ENCODE results near the gene NAA40.

DNA sequence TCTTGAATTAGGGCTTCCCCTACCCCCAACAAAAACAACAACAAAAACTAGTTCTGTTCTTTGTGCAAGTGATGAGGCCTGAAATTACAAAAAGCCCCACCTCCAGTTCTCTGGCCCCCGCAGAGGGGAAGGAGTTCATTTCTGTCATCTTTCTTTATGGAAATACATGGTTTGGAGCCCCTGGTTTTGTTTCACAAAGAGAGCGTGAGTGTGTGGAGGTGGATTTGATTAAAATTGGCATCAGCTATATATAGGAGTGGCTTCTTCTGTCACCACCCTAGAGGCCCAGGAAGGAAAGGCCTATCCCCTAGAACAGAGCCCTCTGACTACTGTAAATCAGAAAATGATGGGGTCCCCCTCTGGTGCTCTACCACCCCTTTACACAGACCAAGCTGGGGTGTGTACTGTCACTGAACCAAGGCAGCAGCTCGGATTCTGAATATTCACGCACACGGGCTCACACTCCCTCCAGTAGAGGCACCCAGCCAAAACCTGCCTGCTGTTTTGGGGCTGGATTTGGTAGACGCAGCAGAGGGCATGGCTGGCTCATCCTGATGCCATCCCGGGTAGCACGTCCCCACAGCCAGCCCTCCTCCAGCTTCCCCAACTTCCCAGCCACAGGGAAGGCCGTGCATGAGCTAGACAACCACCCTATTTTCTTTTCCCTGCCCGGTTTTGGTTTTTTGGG, 41.2 kb upstream of the NAA40 start:
- TF ChIP-seq EZH2 (IDR thresholded peaks at IDR 0.05; ENCODE audit: low read depth, unreplicated experiment) = no peak
- TF ChIP-seq, protein P1, sequence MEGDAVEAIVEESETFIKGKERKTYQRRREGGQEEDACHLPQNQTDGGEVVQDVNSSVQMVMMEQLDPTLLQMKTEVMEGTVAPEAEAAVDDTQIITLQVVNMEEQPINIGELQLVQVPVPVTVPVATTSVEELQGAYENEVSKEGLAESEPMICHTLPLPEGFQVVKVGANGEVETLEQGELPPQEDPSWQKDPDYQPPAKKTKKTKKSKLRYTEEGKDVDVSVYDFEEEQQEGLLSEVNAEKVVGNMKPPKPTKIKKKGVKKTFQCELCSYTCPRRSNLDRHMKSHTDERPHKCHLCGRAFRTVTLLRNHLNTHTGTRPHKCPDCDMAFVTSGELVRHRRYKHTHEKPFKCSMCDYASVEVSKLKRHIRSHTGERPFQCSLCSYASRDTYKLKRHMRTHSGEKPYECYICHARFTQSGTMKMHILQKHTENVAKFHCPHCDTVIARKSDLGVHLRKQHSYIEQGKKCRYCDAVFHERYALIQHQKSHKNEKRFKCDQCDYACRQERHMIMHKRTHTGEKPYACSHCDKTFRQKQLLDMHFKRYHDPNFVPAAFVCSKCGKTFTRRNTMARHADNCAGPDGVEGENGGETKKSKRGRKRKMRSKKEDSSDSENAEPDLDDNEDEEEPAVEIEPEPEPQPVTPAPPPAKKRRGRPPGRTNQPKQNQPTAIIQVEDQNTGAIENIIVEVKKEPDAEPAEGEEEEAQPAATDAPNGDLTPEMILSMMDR (conservative IDR thresholded peaks at IDR 0.05; ENCODE audit: low read depth in 2 of 2) = no peak
- TF ChIP-seq EZH2phosphoT487 (IDR thresholded peaks at IDR 0.05; ENCODE audit: unreplicated experiment) = no peak
- TF ChIP-seq, protein P2, sequence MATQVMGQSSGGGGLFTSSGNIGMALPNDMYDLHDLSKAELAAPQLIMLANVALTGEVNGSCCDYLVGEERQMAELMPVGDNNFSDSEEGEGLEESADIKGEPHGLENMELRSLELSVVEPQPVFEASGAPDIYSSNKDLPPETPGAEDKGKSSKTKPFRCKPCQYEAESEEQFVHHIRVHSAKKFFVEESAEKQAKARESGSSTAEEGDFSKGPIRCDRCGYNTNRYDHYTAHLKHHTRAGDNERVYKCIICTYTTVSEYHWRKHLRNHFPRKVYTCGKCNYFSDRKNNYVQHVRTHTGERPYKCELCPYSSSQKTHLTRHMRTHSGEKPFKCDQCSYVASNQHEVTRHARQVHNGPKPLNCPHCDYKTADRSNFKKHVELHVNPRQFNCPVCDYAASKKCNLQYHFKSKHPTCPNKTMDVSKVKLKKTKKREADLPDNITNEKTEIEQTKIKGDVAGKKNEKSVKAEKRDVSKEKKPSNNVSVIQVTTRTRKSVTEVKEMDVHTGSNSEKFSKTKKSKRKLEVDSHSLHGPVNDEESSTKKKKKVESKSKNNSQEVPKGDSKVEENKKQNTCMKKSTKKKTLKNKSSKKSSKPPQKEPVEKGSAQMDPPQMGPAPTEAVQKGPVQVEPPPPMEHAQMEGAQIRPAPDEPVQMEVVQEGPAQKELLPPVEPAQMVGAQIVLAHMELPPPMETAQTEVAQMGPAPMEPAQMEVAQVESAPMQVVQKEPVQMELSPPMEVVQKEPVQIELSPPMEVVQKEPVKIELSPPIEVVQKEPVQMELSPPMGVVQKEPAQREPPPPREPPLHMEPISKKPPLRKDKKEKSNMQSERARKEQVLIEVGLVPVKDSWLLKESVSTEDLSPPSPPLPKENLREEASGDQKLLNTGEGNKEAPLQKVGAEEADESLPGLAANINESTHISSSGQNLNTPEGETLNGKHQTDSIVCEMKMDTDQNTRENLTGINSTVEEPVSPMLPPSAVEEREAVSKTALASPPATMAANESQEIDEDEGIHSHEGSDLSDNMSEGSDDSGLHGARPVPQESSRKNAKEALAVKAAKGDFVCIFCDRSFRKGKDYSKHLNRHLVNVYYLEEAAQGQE (IDR thresholded peaks at IDR 0.05; ENCODE audit: unreplicated experiment) = no peak
- TF ChIP-seq, protein P3, sequence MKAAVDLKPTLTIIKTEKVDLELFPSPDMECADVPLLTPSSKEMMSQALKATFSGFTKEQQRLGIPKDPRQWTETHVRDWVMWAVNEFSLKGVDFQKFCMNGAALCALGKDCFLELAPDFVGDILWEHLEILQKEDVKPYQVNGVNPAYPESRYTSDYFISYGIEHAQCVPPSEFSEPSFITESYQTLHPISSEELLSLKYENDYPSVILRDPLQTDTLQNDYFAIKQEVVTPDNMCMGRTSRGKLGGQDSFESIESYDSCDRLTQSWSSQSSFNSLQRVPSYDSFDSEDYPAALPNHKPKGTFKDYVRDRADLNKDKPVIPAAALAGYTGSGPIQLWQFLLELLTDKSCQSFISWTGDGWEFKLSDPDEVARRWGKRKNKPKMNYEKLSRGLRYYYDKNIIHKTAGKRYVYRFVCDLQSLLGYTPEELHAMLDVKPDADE (IDR thresholded peaks at IDR 0.05) = no peak
- TF ChIP-seq CREB1 (CRISPR knock-in tag; IDR thresholded peaks at IDR 0.05; ENCODE audit: low read depth) = no peak

Measured in GM23338 (cell line).